ENCODE measurements around the gene KDM4C.

KDM4C gene

DNA sequence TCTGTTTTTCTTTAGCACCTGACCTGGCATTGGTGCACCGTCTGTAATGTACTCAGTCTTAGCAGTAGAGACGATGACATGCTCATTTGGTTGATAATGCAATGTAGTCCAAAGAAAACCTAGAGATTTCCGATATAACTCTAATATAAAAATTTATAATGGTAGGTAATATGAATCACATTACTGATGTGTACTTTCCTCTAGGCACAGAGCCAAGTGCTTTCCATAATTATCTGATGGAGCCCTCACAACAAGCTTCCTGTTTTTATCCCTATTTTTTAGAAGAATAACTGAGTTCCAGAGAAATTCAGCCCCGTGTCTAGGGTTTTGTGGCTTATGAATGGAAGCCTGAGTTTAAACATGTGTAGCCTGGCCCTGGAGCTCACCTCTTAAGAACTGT is 53.7 kb downstream of the KDM4C start:
- no peak for DNase-seq

DNA sequence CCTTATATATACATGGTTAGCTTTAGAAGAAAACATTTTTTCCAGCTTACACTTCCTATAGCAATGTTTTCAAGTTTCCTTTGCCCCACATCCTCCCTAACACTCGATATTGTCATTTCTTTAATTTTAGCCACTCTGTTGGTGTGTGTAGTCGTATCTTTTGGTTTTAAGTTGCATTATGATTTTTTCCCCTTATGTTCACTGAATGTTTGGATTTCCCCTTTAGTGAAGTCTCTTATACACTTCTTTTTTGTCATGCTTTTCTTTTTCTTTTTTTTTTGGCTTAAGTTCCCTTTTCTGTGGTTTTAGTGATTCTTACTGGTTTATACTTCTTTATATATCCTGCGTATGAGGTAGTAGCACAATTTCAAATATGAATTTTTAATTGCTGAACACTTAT is 58.8 kb downstream of the KDM4C start:
- no peak for DNase-seq

DNA sequence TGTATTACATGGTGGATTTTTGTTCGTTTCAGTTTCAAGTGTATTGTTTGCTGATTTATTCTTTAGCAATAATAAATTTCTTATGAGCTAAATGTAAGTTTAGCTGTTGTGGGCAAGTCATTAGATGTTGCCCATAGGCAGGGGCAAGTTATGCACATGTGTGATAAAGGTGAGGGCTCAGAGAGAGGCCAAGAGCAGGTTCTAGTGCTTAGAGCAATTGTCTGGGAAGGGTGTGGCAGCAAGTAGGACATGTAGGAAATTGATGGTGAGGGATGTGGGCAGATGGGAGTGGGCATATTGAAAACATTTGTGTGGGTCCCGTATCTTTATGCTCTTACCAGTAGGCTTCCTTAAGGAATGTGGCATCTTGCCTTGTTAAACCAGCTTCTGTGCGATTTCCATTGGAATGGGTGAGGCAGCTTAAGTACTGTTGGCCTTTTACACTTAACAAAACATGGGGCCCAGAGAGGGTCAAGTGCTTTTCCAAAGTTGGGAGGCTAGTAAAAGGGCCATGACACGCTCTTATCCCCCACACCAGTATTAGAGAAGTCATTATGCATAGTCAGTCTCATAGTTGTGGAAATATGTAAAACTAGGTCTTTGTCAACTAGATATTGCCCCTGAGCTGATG is 60.6 kb downstream of the KDM4C start:
- no peak for DNase-seq

DNA sequence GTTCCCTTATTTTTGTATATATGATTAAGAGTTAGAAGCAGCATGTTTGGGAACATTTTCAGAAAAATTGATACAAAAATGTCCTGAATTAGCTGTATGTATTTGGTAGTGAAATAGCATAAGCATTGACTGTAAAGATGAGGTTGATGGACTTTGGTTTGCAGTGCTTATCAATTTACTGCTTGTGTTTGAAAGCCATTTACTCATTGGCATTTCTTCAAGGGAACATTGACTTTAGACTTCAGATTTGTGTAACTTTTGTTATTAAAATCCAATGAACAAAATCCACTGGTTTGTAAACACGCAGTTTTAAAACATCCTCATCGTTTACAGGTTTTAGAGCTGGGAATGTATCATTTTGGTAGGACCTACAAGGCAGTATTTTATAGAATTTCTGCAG is 61.3 kb downstream of the KDM4C start:
- no peak for DNase-seq

DNA sequence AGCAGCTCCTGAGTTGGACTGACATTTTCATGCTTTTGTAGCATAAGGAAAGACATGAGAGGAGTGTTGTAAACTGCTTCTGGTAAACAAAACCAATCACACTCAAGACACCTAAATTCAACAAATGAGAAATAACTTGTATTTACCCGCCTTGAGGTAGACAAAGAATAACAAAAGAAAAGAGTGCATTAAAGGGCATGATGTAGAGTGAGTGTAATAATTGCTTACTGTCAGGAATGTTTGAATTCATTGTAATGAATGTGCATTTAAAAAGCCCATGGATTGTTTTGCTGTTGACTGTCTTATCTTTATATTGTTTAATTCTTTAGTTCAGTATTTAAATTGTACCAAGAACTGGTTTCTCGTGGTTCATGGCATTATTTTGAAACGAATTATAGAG is 61.8 kb downstream of the KDM4C start:
- no peak for DNase-seq

DNA sequence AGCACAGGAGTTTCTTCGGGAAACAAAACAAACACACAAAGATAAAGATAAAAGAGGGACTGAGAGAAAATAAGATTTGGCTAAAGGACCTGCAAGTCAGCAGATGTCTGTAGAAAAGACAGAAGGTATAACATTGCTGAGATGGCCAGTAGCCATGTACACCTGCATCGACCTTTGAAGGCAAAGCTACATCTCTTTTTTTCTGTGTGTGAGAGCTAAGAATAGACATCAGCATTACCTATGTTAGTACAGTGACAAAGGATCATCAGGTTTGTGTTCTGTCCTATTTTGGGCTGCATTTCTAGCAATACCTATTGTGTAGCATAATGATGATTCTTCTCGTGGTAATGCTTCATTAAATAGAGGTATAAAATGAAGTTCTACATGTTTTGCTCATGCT is 64.9 kb downstream of the KDM4C start:
- DNase-seq: no peak

DNA sequence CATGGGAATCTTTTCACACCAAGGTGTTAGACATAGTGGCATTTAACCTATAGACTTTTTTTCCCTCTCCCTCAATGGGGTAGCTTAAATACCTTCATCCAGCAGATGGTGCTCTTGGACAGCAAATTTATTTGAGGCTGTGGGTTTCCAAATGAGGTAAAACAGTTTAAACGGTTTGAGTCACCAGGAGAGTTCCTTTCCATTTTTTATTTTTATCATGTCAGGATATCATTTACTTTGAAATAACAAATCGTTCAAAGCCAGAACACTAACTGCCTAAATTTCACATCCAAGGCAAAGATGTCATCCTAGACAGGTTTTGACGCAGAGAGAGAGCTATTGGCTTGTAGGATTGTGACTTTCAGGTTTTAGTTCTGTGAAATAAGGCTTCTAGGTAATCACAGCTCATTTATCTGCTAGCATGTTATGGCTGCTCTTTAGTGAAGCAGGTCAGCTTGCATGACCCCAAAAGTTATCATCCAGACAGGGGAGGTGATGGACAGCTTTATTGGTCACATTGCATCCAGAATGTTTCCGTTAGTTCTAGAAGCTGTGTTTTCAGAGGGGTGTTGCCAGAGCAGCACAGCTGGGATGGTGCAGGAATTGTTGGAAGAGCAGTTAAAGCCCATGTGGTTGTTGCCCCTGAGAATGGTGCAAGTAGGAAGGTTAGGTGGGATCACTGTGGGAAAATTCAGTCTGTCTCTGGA is 69.8 kb downstream of the KDM4C start:
- no peak for DNase-seq

DNA sequence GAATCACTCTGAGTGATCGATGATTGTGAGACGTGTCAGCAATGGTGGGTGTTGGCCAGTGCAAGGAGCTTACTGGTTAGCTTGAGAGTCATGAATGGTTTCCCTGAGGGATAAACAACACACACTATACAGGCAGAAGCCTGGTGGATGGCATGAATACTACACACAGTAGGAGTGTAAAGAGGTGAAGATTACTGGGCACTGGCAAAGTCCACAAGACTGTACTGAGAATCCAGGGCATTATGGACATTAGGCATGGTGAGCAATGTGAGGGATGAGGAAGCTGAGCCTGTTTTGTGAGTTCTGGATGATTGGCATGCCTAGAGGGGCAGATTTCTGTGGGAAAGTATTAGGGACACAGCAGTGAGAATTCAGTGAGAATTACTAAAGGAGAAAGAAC is 71.3 kb downstream of the KDM4C start:
- DNase-seq: no peak

DNA sequence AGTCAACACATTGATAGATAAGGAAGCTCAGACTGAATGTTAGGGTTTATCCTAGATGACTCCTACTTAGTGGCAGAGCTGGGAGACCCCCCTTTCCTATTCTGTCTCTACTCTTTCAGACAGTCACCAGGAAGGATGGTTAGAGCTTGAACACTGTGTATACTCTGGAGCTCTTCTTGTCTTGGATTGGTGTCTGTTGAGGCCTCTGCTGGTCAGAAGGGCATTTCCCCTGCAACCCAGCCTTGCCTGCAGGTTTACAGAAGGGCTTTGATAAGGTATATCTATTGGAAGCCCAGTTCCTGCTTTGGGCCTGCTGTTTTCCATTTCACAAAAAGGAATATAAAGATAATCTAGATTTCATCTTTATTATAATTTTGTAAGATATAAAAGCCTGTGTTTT is 71.8 kb downstream of the KDM4C start:
- no peak for DNase-seq

DNA sequence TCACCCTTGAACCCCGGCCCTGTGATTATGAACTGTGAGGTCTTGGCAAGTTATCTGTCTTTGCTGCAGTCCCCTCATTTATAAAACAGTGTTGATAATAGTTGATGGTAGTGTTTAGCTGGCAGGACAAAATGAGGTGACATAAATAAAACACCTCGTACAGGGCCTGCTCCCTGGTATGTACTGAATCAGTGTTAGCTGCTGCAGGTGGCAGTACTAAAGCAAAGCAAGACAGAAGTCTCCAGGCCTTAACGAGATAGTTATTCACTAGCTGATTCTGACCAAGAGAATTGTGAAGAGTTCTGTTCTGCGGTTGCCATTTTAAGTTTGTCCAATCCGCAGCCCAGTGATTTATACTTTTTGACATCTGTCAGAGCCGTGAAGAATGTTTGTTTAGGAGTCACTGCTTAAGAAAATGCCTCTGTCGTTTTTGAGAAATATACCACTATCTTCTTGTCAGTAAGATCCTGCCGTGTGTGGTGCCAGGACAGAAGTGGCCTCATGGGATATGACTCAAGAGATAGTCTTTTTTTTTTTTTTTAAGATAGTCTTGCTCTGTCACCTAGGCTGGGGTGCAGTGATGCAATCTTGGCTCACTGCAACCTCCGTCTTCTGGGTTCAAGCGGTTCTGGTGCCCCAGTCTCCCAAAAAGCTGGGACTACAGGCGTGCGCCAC is 75.9 kb downstream of the KDM4C start:
- no peak for DNase-seq

DNA sequence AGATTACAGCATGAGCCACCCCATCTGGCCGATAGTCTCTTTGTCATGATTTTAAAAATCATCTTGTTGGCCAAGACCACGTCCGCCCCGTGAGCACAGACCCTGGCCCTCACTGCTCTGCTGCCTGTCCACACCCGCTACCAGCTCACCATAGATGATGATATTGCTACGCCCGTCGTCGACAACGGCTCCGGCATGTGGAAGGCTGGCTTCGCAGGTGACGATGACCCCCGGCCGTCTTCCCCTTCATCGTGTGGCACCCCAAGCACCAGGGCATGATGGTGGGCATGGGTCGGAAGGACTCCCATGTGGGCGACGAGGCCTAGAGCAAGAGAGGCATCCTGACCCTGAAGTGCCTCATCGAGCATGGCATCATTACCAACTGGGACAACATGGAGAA is 76.5 kb downstream of the KDM4C start:
- DNase-seq: no peak

DNA sequence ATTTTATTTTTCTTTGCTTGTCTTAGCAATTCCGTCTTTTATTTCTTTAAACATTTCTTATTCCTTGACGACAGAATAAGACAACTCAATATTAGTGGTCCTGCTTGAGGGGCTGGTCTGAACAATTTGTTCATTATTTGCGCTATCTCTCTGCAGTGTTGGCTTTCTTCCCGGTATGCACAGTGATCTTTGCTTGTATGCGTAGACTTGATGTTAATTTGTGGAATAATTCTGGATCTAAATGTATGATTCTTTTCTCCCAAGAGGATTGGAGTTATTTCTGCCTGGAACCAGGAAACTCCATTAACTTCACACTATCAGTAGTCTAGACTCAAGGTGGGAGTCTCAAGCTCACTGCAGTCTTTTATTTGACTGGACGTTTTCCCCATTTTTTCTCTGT is 80.4 kb downstream of the KDM4C start:
- DNase-seq: no peak

DNA sequence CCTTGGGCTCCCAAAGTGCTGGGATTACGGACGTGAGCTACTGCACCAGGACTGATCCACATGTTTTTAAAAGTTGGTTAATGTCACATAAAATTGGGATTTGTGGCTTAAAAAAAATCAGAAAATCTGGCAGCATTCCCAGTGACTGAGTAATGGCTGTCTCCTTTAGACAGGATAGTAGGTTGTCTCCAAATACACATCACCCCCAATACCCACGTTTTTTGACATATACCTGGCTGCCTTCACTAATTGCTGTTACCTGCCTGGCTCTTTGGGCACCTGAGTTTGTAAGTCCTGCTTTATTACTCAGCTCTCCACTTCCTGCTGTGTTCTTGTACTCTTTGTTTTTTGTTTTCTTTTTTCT is 84.8 kb downstream of the KDM4C start:
- no peak for DNase-seq

DNA sequence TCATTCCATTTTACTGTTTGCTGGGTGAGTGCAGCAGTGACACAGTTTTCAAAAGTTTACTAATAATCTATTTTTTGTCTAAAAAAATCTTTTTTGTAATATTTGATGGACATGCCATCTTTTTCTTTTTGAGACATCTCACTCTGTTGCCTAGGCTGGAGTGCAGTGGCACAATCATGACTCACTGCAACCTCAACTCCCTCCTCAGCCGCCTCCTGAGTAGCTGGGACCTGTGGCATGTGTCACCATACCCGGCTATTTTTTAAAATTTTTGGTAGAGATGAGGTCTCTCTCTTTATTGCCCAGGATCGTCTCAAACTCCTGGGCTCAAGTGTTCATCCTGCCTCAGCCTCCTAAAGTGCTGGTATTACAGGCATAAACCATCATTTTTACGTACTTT is 86.0 kb downstream of the KDM4C start:
- no peak for DNase-seq

DNA sequence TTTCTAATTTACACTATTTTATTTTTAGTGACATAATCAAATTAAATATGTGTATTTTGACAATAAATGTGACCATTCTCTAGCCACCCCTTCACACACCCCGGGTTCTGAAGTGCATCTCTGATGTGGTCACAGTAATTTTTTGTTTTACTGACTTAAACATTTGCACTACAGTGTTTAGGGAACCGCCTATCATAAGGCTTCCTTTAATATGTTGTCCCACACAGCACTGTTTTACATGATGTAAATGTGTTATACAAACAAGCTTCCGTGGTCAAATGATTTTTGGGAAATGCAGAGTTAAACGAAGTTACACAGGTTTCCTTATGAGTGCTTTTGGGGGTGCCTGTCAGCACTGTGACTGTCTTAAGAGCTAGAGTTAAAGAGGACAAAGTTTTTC is 86.5 kb downstream of the KDM4C start:
- no peak for DNase-seq

DNA sequence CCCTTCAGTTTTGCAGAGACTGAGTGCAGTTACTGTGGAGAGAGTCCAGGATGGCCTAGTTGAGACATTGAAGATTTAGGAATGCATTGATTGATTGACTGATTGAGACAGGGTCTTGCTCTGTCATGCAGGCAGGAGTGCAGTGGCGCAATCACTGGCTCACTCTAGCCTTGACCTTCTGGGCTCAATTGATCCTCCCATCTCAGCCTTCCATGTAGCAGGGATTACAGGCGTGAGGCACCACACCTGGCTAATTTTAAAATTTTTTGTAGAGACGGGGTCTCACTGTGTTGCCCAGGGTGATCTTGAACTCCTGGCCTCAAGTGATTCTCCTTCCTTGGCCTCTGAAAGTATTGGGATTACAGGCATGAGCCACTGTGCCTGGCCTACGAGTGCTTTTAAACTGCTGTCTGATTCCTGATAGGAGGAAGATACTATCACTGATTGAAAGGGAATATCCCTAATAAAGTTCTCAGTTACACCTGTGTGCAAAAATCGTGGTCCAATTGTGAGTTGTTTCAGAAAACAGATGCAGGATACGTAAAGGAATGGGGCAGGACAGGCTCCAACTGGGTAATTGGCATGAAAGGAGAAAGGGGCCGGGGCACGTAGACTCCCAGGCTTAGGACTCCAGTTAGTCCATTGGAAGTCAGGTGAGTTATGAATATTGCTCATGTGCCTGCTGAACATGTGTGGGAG is 87.5 kb downstream of the KDM4C start:
- DNase-seq: no peak

DNA sequence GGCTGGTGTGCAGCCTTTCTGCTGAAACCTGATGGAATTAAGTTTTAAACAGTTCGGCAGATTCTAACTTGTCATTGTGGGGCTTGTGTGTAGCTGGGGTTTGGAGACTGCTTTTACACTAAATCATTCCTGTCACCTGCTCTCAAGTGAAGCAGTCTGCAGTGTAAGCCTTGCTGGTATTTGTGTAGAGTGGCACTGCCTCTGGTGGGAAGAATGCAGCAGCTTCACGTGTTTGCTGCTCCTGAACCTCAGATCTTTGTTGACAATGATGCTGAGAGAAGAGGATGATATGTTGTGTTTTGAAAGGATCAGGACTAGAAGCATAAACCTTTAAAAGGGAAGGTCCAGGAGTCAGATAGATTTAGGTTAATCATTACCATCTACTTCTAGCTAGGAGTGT is 88.1 kb downstream of the KDM4C start:
- no peak for DNase-seq

DNA sequence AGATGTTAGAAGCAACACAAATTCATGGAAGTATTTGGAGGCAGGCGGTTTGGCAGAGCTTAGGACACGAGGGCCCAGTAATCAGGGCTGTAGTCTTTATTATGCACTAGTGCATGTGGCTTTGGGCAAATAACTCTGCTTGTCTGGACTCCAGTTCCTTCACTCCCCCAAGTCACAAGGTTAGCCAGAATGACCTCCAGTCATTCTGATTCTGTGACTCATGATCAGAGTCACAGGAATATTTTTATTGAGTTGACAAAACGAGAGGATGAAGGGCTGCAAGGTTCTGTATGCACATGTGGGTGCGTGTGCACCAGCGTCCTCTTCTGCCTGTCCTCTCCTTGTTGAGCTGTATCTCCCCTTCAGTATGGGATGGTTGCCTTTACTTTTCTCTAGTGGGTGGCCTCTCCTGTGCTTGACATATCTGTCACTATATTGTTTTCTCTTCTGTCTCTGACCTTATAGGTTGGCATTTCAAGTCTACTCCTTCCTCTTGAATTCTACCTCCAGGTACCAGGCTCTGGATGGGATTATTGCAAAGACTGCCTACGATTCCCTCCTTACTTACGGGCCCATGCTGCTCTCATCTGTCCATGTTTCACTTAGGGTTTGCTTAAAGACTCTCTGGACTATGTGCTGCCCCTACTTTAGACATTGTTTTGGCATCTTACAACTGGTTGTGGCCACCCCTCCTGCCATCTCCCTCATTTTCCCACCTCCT is 94.6 kb downstream of the KDM4C start:
- DNase-seq: no peak

DNA sequence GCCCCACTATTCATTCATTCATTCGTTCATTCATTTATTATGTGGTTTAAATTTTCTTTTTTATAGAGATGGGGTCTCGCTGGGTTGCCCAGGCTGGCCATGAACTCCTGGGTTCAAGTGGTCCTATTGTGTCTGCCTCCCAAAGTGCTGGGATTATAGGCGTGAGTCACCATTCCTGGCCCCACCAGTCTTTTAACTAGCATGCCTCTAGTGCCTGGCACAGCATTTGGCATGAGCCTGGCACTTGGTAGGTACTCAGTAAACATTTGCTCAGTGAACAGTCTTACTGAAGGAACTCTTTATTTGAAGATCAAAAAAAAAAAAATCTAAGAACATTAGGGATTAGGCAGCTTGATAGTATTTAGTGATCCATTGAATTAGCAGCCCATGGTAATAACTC is 98.1 kb downstream of the KDM4C start:
- no peak for DNase-seq

DNA sequence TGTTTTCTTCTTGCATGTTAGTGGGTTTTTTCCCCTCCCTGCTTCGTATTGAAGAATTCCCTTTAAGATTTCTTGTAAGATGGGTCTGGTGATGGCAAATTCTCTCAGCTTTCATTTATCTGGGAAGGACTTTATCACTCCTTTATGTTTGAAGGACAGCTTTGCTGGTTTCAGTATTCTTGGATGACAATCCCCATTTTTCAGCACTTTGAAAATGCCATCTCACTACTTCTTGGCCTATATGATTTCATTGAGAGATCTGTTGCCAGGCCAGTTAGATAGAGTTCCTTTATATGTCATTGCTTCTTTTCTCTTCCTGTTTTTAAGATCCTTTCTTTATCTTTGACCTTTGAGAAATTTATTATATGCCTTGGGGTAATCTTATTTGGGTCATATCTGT is 106.3 kb downstream of the KDM4C start:
- DNase-seq: no peak

DNA sequence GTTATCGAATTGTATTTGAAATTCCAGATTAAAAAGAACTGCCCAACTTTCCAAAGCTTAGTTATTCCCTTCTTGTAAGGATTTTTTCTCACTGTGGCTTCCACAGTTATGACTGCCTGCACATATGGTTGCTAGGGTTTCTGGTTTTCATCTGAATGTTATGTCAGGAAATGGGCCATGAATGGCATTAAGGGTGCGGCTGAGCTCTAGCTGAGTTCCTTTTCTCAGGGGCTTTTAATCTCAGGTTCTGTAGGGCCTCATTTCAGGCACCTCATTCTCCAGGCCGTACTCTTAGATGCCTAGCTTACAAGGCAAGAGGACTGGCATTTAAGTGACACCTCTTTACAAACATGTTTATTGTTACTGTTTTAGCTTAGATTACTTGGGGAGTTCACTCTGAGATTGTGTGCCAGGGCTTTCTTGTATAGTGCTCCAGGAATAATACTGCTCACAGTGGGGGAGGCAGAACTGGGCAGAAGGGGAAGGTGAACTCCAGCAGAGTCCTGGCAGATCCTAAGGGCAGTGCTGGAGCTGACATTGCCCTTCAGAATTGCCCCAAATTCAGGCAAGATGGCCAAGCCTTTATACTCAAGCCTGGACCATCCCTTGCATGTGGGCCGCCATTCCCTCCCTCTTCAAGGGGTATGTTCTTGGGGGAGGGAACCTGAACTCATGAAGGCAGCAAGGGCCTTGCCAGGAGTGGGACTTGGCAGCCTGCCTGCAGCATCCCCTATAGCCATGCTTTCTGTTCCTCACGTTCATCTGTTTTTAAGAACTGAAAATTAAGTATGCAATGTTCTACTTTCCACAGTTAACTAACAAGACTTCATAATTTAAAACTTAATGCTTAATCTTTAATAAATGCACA is 111.5 kb downstream of the KDM4C start:
- DNase-seq: no peak

DNA sequence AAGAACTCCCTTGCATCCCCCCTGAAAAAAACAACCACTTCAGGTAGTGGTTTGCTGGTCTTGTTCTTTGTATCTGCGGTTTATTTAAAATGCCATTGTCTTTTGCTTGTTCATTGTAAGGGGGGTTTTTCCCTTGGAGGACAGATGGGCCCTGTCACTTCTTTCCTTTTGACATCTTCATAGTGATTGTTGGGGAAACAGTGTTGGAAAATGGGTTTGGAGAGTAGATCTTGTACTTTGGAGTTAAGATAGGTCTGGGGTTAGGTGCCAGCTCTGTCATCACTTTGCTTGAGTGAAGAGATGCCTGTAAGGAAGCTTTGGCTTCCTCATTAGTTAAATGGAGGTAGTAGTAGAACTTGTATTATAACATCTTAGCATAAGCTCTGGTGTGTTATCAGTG is 112.4 kb downstream of the KDM4C start:
- no peak for DNase-seq

Data from activated CD8-positive, alpha-beta memory T cell treated with anti-CD3 and anti-CD28 coated beads, Interleukin-2, amount 50 U/mL, for 48 hours (primary cell).